Heart left ventricle (tissue), 16 donors: Measurements from ENCODE around the gene ZNF304. TPM values are rescaled to one million over a fixed set of nuclear protein-coding genes. Genes with fewer than 3 reads are reported as not detected.

ENCODE experiments used
- ATAC-seq, 4 donors: fragments of 200-7000 bp; cut with Tn5 transposase; one replicate each; pipeline ENCODE4 v1.9.1; 2020 to 2022; ENCODE audit warnings: moderate library complexity in 4 of 4, mild to moderate bottlenecking in 3 of 4, moderate number of reproducible peaks in 1 of 4
- DNase-seq, 5 donors: peaks; one replicate each; pipeline ENCODE4 v3.0.0-alpha.2; 2020
- H3K27ac ChIP-seq, 12 donors: fragments of 200-600 bp; sonication (generic) in 4 of 12; one replicate each; pipeline versions ENCODE4 v1.5.0 to v1.8.0; 2016 to 2022; ENCODE audit warnings: mild to moderate bottlenecking in 2 of 12
- H3K27me3 ChIP-seq, 9 donors: fragments of 200-600 bp; sonication (generic) in 2 of 9; one replicate each; pipeline versions ENCODE4 v1.5.1 to v1.8.0; 2016 to 2022; ENCODE audit warnings: mild to moderate bottlenecking in 3 of 9
- H3K36me3 ChIP-seq, 9 donors: fragments of 200-600 bp; sonication (generic) in 2 of 9; one replicate each; pipeline versions ENCODE4 v1.5.0 to v1.8.0; 2018 to 2022; ENCODE audit warnings: mild to moderate bottlenecking in 2 of 9
- H3K4me1 ChIP-seq, 12 donors: fragments of 200-600 bp; sonication (generic) in 4 of 12; one replicate each; pipeline versions ENCODE4 v1.5.0 to v1.8.0; 2016 to 2022; ENCODE audit warnings: mild to moderate bottlenecking in 3 of 12
- H3K4me3 ChIP-seq, 12 donors: fragments of 200-600 bp; sonication (generic) in 4 of 12; one replicate each; pipeline versions ENCODE4 v1.5.0 to v1.8.0; 2017 to 2022; ENCODE audit warnings: mild to moderate bottlenecking in 9 of 12, moderate library complexity in 4 of 12
- H3K9me3 ChIP-seq, 12 donors: fragments of 200-600 bp; sonication (generic) in 4 of 12; one replicate each; pipeline versions ENCODE4 v1.5.0 to v1.8.0; 2016 to 2022; ENCODE audit warnings: mild to moderate bottlenecking in 1 of 12
- POLR2A ChIP-seq, 2 donors: fragments of 450-650 bp; IDR thresholded peaks; one replicate each; pipeline ENCODE4 v1.6.1; 2017; ENCODE audit warnings: antibody characterized with exemption in 2 of 2, mild to moderate bottlenecking in 2 of 2, moderate library complexity in 2 of 2
- WGBS, 4 donors: extraction: QIAGEN DNeasy Blood & Tissue Kit in 2 of 4; methylation state at CpG; one replicate each; pipeline versions ENCODE4 v1.1.5 to v1.1.7; 2013 to 2018; 5-methylcytosine and 5-hydroxymethylcytosine counted together
- intact Hi-C, 10 donors: fragments of 100-400 bp; cut with DNase I; formaldehyde crosslinking; loops; one replicate each; pipeline versions ENCODE4 v1.11.1 to v1.14.2; 2022
- polyA plus RNA-seq, 2 donors: library from polyadenylated mRNA; stranded (reverse); fragments of 200-250 nt; gene quantifications; one replicate each; pipeline ENCODE4 v1.2.3, GENCODE V29; 2013
- total RNA-seq, 9 donors: library from RNA; depleted of rRNA in 2 of 9; stranded (reverse); fragments of >200 nt in 2 of 9; fragmentation: NEBNext Ultra II Directional in 3 of 9; extraction: Animal tissue kit (Norgen Biotek cat#: 25700) in 3 of 9; gene quantifications; one replicate each; pipeline versions ENCODE4 v1.1.0 to v1.2.4, GENCODE V29; 2016 to 2023
- TF ChIP-seq, protein P1 (sequence below), 12 donors: fragments of 200-600 bp; sonication (generic) in 4 of 12; IDR thresholded peaks; one replicate each; pipeline versions ENCODE4 v1.5.0 to v1.8.0; 2018 to 2022; ENCODE audit warnings: antibody characterized with exemption in 12 of 12, mild to moderate bottlenecking in 5 of 12
- donor health status: ischemic (EF 13 %, LVEDD 7.1; RV severe dilation, severe dysfunction).
- donor health status: healthy with polysubstance abuse.
- donor health status: DM: no; HTN: yes; CAD: no.
- donor health status: DM: no; HTN: no; CAD: no.
- donor health status: ischemic (EF 25% LVEDD 6.9; RV normal size, moderate dysfunction).
- donor health status: ischemic (EF 25% LVEDD 5.7; RV mildly dilated, moderate dysfunction).
- donor health status: healthy.
- donor health status: DM: yes; HTN: yes; CAD: no.
- donor health status: ischemic (EF 35%, LVEDD 5.7; RV mildly dilated, moderate dysfunction).
- donor health status: nonischemic (EF 11% LVEDD 7.7; RV severe dilation, severe dysfunction).
- donor health status: DM: yes; HTN: yes; CAD: no.
- donor health status: PGD.
- donor health status: ischemic (EF 29% LVEDD 5.4; RV normal size, mild dysfunction).
- donor health status: nonischemic (EF 23%, LVEDD 6.1; RV moderate dilation, normal function).

The ZNF304 gene
- total and polyA plus RNA-seq, 11 donors: 2.7 to 14.5 (median 8.9) TPM

DNA sequence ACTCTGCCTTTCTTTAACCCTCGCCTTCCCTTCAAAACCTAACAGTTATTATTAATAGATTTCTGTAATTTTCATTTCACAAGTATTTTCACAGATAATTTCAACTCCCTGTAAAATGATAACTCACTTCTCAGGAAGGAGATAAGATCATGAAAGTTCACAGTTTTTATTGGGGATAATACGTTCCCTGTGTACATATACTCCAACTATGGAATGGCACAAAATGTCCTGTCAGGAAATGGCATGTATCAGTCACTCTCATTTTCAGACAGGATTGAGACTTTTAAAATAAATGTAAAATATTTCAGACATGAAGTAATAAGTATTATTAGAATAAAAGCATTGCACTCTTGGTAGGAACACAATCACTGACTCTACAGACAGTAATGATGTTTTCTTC is 11.3 kb downstream of the ZNF304 start:
- Histone ChIP-seq H3K27me3 (no peaks in the 10 kb centered on the region), H3K36me3 (peaks cover 0 to 39% (median 21%) of the 10 kb centered on the region in 9 donors), H3K4me3 (peak overlapping the region in 10 of 12 donors; percentile 15 to 97 (median 82)), H3K4me1 (peaks cover 0 to 37% (median 20%) of the 10 kb centered on the region in 12 donors), H3K27ac (peak overlapping the region; percentile 83 to 98 (median 94)), H3K9me3 (peaks cover 0 to 36% (median 0%) of the 10 kb centered on the region in 12 donors)
- intact Hi-C loops: loop anchor here in 3 of 10 donors (5.0 kb wide), 2 partner anchors 40 to 80 kb away; partner anchors contain the start of genes ZNF543 (in 2 of the 3) and ZNF460 (in 1 of the 3)
- TF ChIP-seq, protein P1, sequence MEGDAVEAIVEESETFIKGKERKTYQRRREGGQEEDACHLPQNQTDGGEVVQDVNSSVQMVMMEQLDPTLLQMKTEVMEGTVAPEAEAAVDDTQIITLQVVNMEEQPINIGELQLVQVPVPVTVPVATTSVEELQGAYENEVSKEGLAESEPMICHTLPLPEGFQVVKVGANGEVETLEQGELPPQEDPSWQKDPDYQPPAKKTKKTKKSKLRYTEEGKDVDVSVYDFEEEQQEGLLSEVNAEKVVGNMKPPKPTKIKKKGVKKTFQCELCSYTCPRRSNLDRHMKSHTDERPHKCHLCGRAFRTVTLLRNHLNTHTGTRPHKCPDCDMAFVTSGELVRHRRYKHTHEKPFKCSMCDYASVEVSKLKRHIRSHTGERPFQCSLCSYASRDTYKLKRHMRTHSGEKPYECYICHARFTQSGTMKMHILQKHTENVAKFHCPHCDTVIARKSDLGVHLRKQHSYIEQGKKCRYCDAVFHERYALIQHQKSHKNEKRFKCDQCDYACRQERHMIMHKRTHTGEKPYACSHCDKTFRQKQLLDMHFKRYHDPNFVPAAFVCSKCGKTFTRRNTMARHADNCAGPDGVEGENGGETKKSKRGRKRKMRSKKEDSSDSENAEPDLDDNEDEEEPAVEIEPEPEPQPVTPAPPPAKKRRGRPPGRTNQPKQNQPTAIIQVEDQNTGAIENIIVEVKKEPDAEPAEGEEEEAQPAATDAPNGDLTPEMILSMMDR (IDR thresholded peaks at IDR 0.05): no peak
- no peak for TF ChIP-seq POLR2A (IDR thresholded peaks at IDR 0.05)
- DNase-seq: no peak
- ATAC-seq: no peak
- WGBS, 4 donors: 62 to 74% (median 71%) methylated on average over 2 of the region's 2 CpGs

DNA sequence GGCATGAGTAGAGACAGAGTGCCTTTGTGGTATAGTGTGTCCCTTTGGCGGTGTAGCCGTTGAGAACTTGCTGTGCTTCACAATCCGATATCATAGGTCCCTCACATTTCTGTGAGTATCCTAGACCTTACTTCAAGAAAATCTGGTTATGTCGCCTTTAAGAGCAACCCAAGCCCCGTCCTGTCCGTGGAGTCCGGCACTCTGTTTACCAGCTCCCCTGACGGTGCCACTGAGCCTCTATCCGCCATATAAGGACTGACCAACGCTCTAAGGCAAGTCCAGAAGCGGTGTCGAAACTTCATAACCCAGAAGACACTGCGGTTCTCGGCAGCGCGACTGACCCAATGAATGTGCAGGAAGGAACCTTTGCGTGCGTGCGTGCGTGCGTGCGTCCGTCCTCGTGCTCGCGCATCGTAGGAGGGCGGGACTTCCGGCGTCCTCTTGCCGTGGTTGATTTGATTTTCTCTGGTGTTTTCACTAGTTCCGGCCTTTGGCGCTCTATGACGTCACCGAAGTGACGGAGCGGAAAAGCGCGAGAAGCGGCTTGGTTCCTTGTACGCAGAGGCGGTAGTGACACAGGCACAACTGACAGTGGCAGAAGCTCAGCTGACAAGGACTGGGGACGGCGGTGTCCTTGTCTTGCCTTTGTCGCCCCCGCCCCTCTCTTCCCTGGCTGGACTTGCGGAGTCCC is 12.1 kb downstream of the ZNF304 start, which contains the start of the genes TRAPPC2B and ZNF547:
Gene TRAPPC2B, plus strand, starts transcription at position 555 of the 691 bp plus-strand sequence. CDS start 1,283 bp downstream, outside the sequence.
Gene ZNF547, plus strand, starts transcription at position 555 of the 691 bp plus-strand sequence. CDS start 5,005 bp downstream, outside the sequence.
- WGBS, 4 donors: 1 to 5% (median 2%) methylated on average over 25 to 47 of the region's 47 CpGs
- intact Hi-C loops: loop anchor here in 4 of 10 donors (1.0 to 5.0 kb wide), 3 partner anchors 12 to 81 kb away; partner anchors contain the start of genes ZNF543 (in 2 of the 4), ZNF304 (in 1 of the 4) and ZNF460 (in 1 of the 4)
- peak; percentile 94 to 97 (median 96) for ATAC-seq

DNA sequence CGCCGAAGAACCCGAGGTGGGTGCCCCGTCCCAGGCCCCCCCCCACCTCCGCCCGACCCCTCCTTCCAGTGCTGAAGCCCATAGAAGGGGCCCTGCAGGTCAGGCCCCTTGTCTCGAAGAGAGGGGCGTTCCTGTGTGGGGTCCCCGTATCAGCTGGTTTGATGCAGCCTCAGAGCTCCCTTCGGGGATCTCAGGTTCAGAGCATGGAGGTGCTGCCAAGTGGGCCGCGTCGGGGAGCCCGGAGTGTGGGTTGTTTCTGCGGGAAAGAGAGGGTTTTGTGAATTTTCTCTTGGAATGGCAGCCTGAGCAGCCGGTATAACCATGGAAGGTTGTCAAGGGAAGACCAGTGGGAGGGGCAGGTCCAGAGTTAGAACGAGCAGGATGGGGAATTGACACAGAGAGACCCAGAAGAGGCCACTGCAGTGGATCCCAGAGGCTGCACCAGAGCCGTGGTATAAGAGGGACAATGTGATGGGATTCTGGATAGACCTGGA is 12.7 kb downstream of the ZNF304 start:
- intact Hi-C loops: loop anchor here in 5 of 10 donors (1.0 to 5.0 kb wide), 4 partner anchors 12 to 81 kb away; partner anchors contain the start of genes ZNF543 (in 2 of the 5), ZNF304 (in 1 of the 5), ZNF460 (in 1 of the 5) and ZNF548 (in 1 of the 5)
- Histone ChIP-seq H3K36me3 (peaks cover 0 to 31% (median 8%) of the 10 kb centered on the region in 9 donors), H3K4me1 (peaks cover 0 to 37% (median 20%) of the 10 kb centered on the region in 12 donors), H3K4me3 (peak overlapping the region; percentile 62 to 97 (median 82)), H3K27me3 (no peaks in the 10 kb centered on the region), H3K9me3 (peaks cover 0 to 26% (median 0%) of the 10 kb centered on the region in 12 donors), H3K27ac (peak overlapping the region; percentile 83 to 98 (median 94))
- no peak for DNase-seq
- ATAC-seq: peak in 3 of 4 donors; percentile 1 to 14 (median 2)
- 1 to 2% (median 1%) methylated on average over 12 to 18 of the region's 18 CpGs for WGBS, 4 donors
- no peak for TF ChIP-seq POLR2A (IDR thresholded peaks at IDR 0.05)
- TF ChIP-seq, protein P1 (IDR thresholded peaks at IDR 0.05): no peak

More for the DNA sequence above, 12.1 kb downstream of the ZNF304 start, which contains the start of the genes TRAPPC2B and ZNF547:
- peak in 1 of 2 donors; percentile 68 for TF ChIP-seq POLR2A (IDR thresholded peaks at IDR 0.05)
- TF ChIP-seq, protein P1 (IDR thresholded peaks at IDR 0.05): no peak
- H3K27me3 ChIP-seq: no peaks in the 10 kb centered on the region
- peaks cover 0 to 32% (median 0%) of the 10 kb centered on the region in 12 donors for H3K9me3 ChIP-seq
- H3K4me1 ChIP-seq: peaks cover 0 to 37% (median 20%) of the 10 kb centered on the region in 12 donors
- H3K36me3 ChIP-seq: peaks cover 0 to 31% (median 14%) of the 10 kb centered on the region in 9 donors
- peak within 1 kb of the TSS; percentile 62 to 97 (median 82) for H3K4me3 ChIP-seq
- H3K27ac ChIP-seq: peak within 1 kb of the TSS; percentile 83 to 98 (median 94)
- DNase-seq: peak; percentile 99 to 100 (median 99)
